ENCODE measurements around the gene GMDS. TPM values are rescaled to one million over a fixed set of nuclear protein-coding genes. Genes with fewer than 3 reads are reported as not detected.

Gene GMDS
- total RNA-seq, 1 experiment from 2014 or later = 31.1 TPM

DNA sequence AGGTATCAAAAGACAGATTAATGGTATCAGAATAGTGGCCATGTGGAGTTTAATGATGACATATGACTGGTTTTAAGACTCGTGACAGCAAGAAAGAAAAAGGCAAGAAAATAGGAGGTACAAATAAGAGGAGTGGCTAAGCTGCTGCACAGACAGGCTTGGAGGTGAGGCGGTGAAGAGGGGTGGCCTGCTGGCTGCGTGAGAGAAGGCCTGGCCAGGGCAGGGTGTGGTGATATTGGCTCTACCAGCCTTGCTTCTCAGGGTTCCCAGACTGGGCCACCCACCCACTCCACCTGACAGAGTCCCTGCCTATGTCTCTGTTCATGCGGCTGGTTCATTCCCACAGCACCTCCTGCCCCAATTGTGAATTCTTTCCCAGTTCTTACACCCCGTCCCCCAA, 529.0 kb downstream of the GMDS start:
- no peak overlapping the region for H3K4me3 ChIP-seq (ENCODE audit: low read depth, low read length)
- H3K4me1 Mint-ChIP-seq (ENCODE audit: low read depth, unreplicated experiment) = peaks cover 4% of the 10 kb centered on the region
- no peaks in the 10 kb centered on the region for H3K36me3 ChIP-seq (ENCODE audit: control insufficient read depth, insufficient read depth, low read length)
- H3K9me3 Mint-ChIP-seq (ENCODE audit: unreplicated experiment) = no peaks in the 10 kb centered on the region
- TF ChIP-seq, protein P1, sequence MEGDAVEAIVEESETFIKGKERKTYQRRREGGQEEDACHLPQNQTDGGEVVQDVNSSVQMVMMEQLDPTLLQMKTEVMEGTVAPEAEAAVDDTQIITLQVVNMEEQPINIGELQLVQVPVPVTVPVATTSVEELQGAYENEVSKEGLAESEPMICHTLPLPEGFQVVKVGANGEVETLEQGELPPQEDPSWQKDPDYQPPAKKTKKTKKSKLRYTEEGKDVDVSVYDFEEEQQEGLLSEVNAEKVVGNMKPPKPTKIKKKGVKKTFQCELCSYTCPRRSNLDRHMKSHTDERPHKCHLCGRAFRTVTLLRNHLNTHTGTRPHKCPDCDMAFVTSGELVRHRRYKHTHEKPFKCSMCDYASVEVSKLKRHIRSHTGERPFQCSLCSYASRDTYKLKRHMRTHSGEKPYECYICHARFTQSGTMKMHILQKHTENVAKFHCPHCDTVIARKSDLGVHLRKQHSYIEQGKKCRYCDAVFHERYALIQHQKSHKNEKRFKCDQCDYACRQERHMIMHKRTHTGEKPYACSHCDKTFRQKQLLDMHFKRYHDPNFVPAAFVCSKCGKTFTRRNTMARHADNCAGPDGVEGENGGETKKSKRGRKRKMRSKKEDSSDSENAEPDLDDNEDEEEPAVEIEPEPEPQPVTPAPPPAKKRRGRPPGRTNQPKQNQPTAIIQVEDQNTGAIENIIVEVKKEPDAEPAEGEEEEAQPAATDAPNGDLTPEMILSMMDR (IDR thresholded peaks at IDR 0.05; ENCODE audit: insufficient read depth in 1 of 2, low read depth in 1 of 2, low read length in 1 of 2, severe bottlenecking in 1 of 2, unreplicated experiment in 1 of 2) = no peak
- no peaks in the 10 kb centered on the region for H3K9me3 ChIP-seq
- H3K27me3 Mint-ChIP-seq (ENCODE audit: insufficient read depth, unreplicated experiment) = no peaks in the 10 kb centered on the region
- H3K36me3 Mint-ChIP-seq (ENCODE audit: insufficient read depth, unreplicated experiment) = no peaks in the 10 kb centered on the region
- no peaks in the 10 kb centered on the region for H3K27me3 ChIP-seq (replicated peaks; ENCODE audit: control insufficient read depth, insufficient read depth, low read length)
- no peak overlapping the region for H3K27ac Mint-ChIP-seq (ENCODE audit: unreplicated experiment)
- H3K4me3 Mint-ChIP-seq (ENCODE audit: unreplicated experiment) = no peak overlapping the region
- no TSS peak for BruUV-seq (replicated peaks)
- CTCF ChIA-PET = no interaction called here
- DNase-seq = no peak
- H3K4me1 ChIP-seq = no peaks in the 10 kb centered on the region
- intact Hi-C loops (cut with micrococcal nuclease; ENCODE audit: unreplicated experiment) = no loop called here
- POLR2A ChIA-PET = no interaction called here

DNA sequence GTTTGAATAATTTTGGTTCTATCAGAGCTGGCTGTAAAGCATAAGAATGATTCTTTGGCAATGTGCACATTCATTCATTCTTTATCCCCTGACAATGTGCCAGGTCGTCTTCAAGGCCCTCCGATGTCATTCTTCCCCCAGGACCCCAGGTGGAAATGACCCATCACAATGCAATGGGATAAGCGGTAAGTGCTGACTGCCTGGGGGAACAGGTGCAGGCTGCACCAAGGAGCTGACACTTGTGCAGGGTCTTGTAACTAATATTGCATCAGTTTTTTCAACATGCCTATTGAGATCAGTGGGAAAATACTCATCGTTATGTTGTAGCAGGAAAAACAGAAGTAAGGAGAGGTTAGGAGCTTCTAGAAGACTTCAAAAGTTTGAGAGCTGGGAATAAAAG, 530.1 kb downstream of the GMDS start:
- H3K27ac Mint-ChIP-seq (ENCODE audit: unreplicated experiment) = no peak overlapping the region
- no peak overlapping the region for H3K4me3 Mint-ChIP-seq (ENCODE audit: unreplicated experiment)
- no peak for DNase-seq
- POLR2A ChIA-PET = no interaction called here
- no peaks in the 10 kb centered on the region for H3K9me3 Mint-ChIP-seq (ENCODE audit: unreplicated experiment)
- H3K36me3 ChIP-seq (ENCODE audit: control insufficient read depth, insufficient read depth, low read length) = no peaks in the 10 kb centered on the region
- no peak overlapping the region for H3K4me3 ChIP-seq (ENCODE audit: low read depth, low read length)
- no peaks in the 10 kb centered on the region for H3K4me1 Mint-ChIP-seq (ENCODE audit: low read depth, unreplicated experiment)
- CTCF ChIA-PET = no interaction called here
- no peaks in the 10 kb centered on the region for H3K4me1 ChIP-seq
- H3K9me3 ChIP-seq = no peaks in the 10 kb centered on the region
- no TSS peak for BruUV-seq (replicated peaks)
- intact Hi-C loops (cut with micrococcal nuclease; ENCODE audit: unreplicated experiment) = no loop called here
- H3K27me3 Mint-ChIP-seq (ENCODE audit: insufficient read depth, unreplicated experiment) = no peaks in the 10 kb centered on the region
- TF ChIP-seq, protein P1 (IDR thresholded peaks at IDR 0.05; ENCODE audit: insufficient read depth in 1 of 2, low read depth in 1 of 2, low read length in 1 of 2, severe bottlenecking in 1 of 2, unreplicated experiment in 1 of 2) = no peak
- H3K36me3 Mint-ChIP-seq (ENCODE audit: insufficient read depth, unreplicated experiment) = no peaks in the 10 kb centered on the region
- no peaks in the 10 kb centered on the region for H3K27me3 ChIP-seq (replicated peaks; ENCODE audit: control insufficient read depth, insufficient read depth, low read length)

DNA sequence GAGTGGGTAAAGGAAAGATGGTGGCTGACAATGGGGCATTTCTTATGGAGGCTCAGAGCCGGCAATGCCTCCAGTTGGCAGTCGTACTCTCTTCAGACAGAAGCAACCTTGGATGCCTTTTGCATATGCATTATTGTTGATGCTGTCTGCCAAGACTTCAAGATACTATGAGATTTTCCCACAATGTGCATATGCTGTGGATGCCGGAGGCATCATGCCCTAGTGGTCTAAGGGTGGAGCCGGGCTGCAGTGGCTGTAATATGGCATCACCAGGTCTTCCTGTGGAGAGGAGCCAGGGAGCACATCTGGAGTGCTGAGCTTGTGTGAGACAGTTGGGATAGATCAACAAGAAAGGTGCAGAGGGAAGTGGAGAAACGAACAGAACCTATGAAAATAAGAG, 530.8 kb downstream of the GMDS start:
- H3K4me3 ChIP-seq (ENCODE audit: low read depth, low read length) = no peak overlapping the region
- H3K4me3 Mint-ChIP-seq (ENCODE audit: unreplicated experiment) = no peak overlapping the region
- CTCF ChIA-PET = no interaction called here
- no peaks in the 10 kb centered on the region for H3K36me3 ChIP-seq (ENCODE audit: control insufficient read depth, insufficient read depth, low read length)
- no TSS peak for BruUV-seq (replicated peaks)
- TF ChIP-seq, protein P1 (IDR thresholded peaks at IDR 0.05; ENCODE audit: insufficient read depth in 1 of 2, low read depth in 1 of 2, low read length in 1 of 2, severe bottlenecking in 1 of 2, unreplicated experiment in 1 of 2) = no peak
- H3K9me3 Mint-ChIP-seq (ENCODE audit: unreplicated experiment) = no peaks in the 10 kb centered on the region
- intact Hi-C loops (cut with micrococcal nuclease; ENCODE audit: unreplicated experiment) = no loop called here
- no peaks in the 10 kb centered on the region for H3K36me3 Mint-ChIP-seq (ENCODE audit: insufficient read depth, unreplicated experiment)
- H3K4me1 ChIP-seq = no peaks in the 10 kb centered on the region
- H3K27me3 ChIP-seq (replicated peaks; ENCODE audit: control insufficient read depth, insufficient read depth, low read length) = no peaks in the 10 kb centered on the region
- DNase-seq = no peak
- POLR2A ChIA-PET = no interaction called here
- no peaks in the 10 kb centered on the region for H3K4me1 Mint-ChIP-seq (ENCODE audit: low read depth, unreplicated experiment)
- H3K9me3 ChIP-seq = no peaks in the 10 kb centered on the region
- H3K27ac Mint-ChIP-seq (ENCODE audit: unreplicated experiment) = no peak overlapping the region
- no peaks in the 10 kb centered on the region for H3K27me3 Mint-ChIP-seq (ENCODE audit: insufficient read depth, unreplicated experiment)

All from Caco-2 (cell line).